ENCODE results near the gene ZBTB42. TPM values are rescaled to one million over a fixed set of nuclear protein-coding genes. Genes with fewer than 3 reads are reported as not detected.
A peak's percentile ranks its signal among the peaks of the same experiment; 100 is the strongest.

ZBTB42 gene
- total and polyA plus RNA-seq, 2 of the 13 experiments (the other 11 are each of a cell fraction or from before 2014, with no cell fraction given) = 2.8 to 4.2 TPM

DNA sequence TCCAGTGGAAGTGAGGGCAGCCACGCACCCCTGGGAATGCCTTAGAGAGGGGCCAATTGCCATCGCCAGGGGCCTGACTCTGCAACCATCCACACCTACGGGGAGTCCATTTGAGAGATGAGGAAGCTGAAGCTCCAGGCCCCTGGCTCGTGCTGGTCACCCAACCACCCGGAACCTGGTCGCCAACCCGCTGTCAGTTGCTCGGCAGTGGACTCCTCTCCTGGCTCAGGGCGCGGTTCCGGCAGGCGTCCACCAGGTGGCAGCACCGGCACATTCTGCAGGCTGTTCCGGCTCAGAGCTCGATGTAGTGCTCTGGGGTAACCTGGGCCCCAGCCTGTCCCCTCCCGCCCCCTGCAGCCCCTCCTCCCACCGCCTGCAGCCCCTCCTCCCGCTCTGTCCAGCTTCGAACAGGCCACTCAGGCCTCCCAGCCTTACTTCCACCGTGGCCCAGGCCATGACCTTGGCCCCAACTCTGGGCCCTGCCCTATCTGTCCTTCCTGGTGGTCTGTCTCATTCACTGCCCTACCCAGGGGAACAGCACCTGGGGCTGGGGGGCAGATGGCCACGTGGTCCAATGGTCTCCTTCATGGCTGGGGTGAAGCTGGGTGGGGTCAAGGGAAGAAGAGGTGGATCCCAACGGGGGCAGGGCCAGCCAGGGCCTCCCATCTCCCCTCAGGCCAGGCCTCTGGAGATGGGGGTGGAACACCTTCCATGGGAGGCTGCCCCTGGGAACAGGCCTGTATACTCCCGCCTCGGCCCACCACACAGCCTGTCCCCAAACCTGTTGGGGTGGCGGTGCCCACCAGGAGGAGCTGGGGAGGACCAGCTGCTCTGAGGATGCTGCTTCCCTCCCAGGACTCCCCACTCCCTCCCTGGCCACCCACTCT lies 32.2 kb upstream of the ZBTB42 start (continued):
- TF ChIP-seq KMT2B (CRISPR knock-in tag; IDR thresholded peaks at IDR 0.05) (no peak), GTF3A (CRISPR knock-in tag; conservative IDR thresholded peaks at IDR 0.05) (no peak), ZNF501 (CRISPR knock-in tag; IDR thresholded peaks at IDR 0.05) (no peak), ZBTB21 (CRISPR knock-in tag; IDR thresholded peaks at IDR 0.05) (no peak), RFX1 (IDR thresholded peaks at IDR 0.05) (no peak), HNF1A (IDR thresholded peaks at IDR 0.05; ENCODE audit: low read depth) (no peak), HNF1A (CRISPR knock-in tag; IDR thresholded peaks at IDR 0.05; ENCODE audit: borderline replicate concordance) (peak; percentile 54), ARID5B (CRISPR knock-in tag; IDR thresholded peaks at IDR 0.05) (peak; percentile 48; the same call in 1 of the 2 replicates), KLF6 (CRISPR knock-in tag; IDR thresholded peaks at IDR 0.05) (no peak), FOXK2 (IDR thresholded peaks at IDR 0.05) (no peak), ZNF414 (CRISPR knock-in tag; IDR thresholded peaks at IDR 0.05) (no peak), ZFP82 (CRISPR knock-in tag; IDR thresholded peaks at IDR 0.05; ENCODE audit: borderline replicate concordance) (peak; percentile 39; the same call in 1 of the 2 replicates)
- TF ChIP-seq, protein P1, sequence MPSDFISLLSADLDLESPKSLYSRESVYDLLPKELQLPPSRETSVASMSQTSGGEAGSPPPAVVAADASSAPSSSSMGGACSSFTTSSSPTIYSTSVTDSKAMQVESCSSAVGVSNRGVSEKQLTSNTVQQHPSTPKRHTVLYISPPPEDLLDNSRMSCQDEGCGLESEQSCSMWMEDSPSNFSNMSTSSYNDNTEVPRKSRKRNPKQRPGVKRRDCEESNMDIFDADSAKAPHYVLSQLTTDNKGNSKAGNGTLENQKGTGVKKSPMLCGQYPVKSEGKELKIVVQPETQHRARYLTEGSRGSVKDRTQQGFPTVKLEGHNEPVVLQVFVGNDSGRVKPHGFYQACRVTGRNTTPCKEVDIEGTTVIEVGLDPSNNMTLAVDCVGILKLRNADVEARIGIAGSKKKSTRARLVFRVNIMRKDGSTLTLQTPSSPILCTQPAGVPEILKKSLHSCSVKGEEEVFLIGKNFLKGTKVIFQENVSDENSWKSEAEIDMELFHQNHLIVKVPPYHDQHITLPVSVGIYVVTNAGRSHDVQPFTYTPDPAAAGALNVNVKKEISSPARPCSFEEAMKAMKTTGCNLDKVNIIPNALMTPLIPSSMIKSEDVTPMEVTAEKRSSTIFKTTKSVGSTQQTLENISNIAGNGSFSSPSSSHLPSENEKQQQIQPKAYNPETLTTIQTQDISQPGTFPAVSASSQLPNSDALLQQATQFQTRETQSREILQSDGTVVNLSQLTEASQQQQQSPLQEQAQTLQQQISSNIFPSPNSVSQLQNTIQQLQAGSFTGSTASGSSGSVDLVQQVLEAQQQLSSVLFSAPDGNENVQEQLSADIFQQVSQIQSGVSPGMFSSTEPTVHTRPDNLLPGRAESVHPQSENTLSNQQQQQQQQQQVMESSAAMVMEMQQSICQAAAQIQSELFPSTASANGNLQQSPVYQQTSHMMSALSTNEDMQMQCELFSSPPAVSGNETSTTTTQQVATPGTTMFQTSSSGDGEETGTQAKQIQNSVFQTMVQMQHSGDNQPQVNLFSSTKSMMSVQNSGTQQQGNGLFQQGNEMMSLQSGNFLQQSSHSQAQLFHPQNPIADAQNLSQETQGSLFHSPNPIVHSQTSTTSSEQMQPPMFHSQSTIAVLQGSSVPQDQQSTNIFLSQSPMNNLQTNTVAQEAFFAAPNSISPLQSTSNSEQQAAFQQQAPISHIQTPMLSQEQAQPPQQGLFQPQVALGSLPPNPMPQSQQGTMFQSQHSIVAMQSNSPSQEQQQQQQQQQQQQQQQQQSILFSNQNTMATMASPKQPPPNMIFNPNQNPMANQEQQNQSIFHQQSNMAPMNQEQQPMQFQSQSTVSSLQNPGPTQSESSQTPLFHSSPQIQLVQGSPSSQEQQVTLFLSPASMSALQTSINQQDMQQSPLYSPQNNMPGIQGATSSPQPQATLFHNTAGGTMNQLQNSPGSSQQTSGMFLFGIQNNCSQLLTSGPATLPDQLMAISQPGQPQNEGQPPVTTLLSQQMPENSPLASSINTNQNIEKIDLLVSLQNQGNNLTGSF (CRISPR knock-in tag; IDR thresholded peaks at IDR 0.05) = no peak
- TF ChIP-seq, protein P2, sequence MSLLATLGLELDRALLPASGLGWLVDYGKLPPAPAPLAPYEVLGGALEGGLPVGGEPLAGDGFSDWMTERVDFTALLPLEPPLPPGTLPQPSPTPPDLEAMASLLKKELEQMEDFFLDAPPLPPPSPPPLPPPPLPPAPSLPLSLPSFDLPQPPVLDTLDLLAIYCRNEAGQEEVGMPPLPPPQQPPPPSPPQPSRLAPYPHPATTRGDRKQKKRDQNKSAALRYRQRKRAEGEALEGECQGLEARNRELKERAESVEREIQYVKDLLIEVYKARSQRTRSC (CRISPR knock-in tag; IDR thresholded peaks at IDR 0.05; ENCODE audit: low read depth) = peak; percentile 20; the same call in 1 of the 2 replicates

All from HepG2 (cell line).